ENCODE data around the gene CCL13. TPM values are rescaled to one million over a fixed set of nuclear protein-coding genes. Genes with fewer than 3 reads are reported as not detected.

The CCL13 gene
- total RNA-seq, result not detected

- no peak for DNase-seq
These were observed at the start of gene CCL13 for GRCh38 chr17:34356194-34356593. Gene CCL13, plus strand, starts transcription at chr17:34356480. Its CDS starts 47 bp downstream, at chr17:34356527.

- DNase-seq, result peak; percentile 63
These were observed 49.2 kb upstream of the CCL13 start for GRCh38 chr17:34307110-34307509.

- DNase-seq, result no peak
These were observed 47.9 kb upstream of the CCL13 start for GRCh38 chr17:34308371-34308770.

GRCh38 chr17:34311291-34311690 lies 45.0 kb upstream of the CCL13 start:
- peak; percentile 22 for DNase-seq

GRCh38 chr17:34312080-34312479 lies 44.2 kb upstream of the CCL13 start:
- no peak for DNase-seq

- peak; percentile 35 for DNase-seq
These were observed 43.1 kb upstream of the CCL13 start for GRCh38 chr17:34313164-34313563.

GRCh38 chr17:34314279-34314678 lies 42.0 kb upstream of the CCL13 start:
- DNase-seq, result peak; percentile 84

GRCh38 chr17:34318474-34318873 lies 37.8 kb upstream of the CCL13 start:
- no peak for DNase-seq

GRCh38 chr17:34319039-34319483 lies 37.2 kb upstream of the CCL13 start, which contains the start of gene CCL8:
Gene CCL8, plus strand, starts transcription at chr17:34319435. Its CDS starts 67 bp downstream, at chr17:34319502.
- DNase-seq, result no peak

GRCh38 chr17:34321964-34322363 lies 34.3 kb upstream of the CCL13 start:
- DNase-seq, result no peak

GRCh38 chr17:34327580-34327979 lies 28.7 kb upstream of the CCL13 start:
- peak; percentile 51 for DNase-seq

GRCh38 chr17:34337701-34338100 lies 18.6 kb upstream of the CCL13 start:
- no peak for DNase-seq

- DNase-seq, result no peak
These were observed 17.0 kb upstream of the CCL13 start for GRCh38 chr17:34339138-34339770.

GRCh38 chr17:34341916-34342315 lies 14.4 kb upstream of the CCL13 start:
- no peak for DNase-seq

GRCh38 chr17:34347063-34347462 lies 9.2 kb upstream of the CCL13 start:
- DNase-seq, result no peak

GRCh38 chr17:34349751-34350150 lies 6.5 kb upstream of the CCL13 start:
- DNase-seq, result no peak

- no peak for DNase-seq
These were observed 5.2 kb upstream of the CCL13 start for GRCh38 chr17:34351096-34351495.

GRCh38 chr17:34352191-34352590 lies 4.1 kb upstream of the CCL13 start:
- DNase-seq, result no peak

- no peak for DNase-seq
These were observed 1.6 kb upstream of the CCL13 start for GRCh38 chr17:34354637-34355036.

GRCh38 chr17:34357398-34357797 lies 1.1 kb downstream of the CCL13 start:
- no peak for DNase-seq

GRCh38 chr17:34358631-34359030 lies 2.4 kb downstream of the CCL13 start:
- no peak for DNase-seq

- no peak for DNase-seq
These were observed 4.5 kb downstream of the CCL13 start for GRCh38 chr17:34360601-34361270.

GRCh38 chr17:34361478-34362061 lies 5.3 kb downstream of the CCL13 start:
- peak; percentile 96 for DNase-seq
